Activated CD8-positive, alpha-beta memory T cell treated with anti-CD3 and anti-CD28 coated beads, Interleukin-2, amount 50 U/mL, for 1 hour (primary cell): ENCODE results near the gene ZNF516.
"Not testable (repeated sequence)": the region's sequence is repeated elsewhere in the genome, so short reads cannot be mapped to it uniquely, and the experiment has no call there.

Source experiments
- DNase-seq: peaks from one replicate; pipeline ENCODE4 v3.0.0-alpha.2; 2020; ENCODE audit errors: extremely low read depth

Gene ZNF516

DNA sequence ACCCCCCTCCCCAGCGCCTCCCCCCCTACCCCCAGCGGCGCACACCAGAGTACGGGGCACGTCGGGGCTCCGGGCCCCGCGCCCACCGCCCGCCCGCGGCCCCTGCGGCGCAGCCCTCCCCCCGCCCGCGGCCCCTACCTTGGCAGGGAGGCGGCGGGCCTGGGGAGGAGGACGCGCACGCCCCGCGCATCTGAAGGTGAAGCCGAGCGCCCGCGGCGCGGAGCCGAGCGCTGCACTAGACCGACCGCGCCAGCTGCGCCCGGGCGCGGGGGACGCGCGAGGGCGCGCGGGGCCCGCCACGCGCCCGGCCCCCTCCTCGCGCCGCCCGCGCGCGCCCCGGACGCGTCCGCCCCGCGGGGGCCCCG lies at the start of gene ZNF516:
ZNF516 (minus strand) TSS at position 237 of the 365 bp plus-strand sequence. CDS start 52,188 bp downstream, outside the sequence.
- no peak for DNase-seq

- no peak for DNase-seq
These were observed 43.8 kb upstream of the ZNF516 start for GRCh38 chr18:76538846-76539245.

DNA sequence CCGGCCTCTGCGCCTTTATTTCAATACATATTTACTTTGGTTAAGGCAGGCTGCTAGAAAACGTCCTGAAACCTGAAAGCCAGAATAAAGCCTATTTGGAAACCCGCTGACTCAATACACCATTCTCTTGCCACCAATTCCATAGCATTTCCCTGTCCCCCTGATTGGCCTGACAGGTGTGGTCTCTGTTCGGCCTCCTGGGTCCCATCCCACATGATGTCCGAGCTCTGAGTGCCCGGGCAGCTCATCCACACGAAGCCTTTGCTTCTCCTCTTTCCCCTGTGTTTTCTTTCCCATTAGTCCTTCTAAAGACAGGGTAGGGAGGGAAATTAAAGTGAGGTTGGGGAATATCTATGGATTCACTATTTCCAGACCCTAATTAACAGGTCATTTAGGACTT lies 42.6 kb upstream of the ZNF516 start:
- DNase-seq = no peak

GRCh38 chr18:76536593-76536992 lies 41.6 kb upstream of the ZNF516 start:
- not testable (repeated sequence) for DNase-seq

DNA sequence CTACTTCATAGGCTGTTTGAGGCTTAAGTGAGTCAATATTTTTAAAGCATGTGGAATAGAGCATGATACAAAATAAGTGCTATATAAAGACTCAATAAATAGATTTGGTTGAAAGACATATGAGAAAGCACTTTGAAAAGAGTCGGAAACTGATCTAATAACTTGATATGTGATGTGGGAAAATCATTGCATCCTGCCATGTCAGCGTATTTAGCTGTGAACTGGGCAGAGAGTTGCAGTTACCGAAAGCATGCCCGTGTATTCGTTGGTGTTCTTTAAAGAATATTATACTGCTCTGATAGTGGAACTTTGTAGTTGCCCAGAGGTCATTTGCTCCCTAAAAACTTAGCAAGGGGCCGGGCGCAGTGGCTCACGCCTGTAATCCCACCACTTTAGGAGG lies 37.8 kb upstream of the ZNF516 start:
- DNase-seq = no peak

DNA sequence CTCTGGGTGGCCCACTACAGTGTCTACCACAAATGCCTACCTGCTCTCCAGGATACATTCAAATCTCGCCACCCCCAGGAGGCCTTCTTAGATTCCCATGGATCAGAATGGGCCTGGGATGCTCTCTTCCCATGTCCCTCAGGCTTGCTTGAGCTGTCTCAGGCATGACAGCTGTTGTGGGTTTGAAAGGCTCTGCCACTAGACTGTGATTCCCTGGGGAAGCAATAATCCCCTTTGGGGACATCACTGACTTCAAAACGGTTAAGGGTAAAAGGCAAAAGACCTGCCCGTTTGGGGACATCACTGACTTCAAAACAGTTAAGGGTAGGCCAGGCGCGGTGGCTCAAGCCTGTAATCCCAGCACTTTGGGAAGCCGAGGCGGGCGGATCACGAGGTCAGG lies 35.8 kb upstream of the ZNF516 start:
- DNase-seq = no peak

- no peak for DNase-seq
These were observed 35.3 kb upstream of the ZNF516 start for GRCh38 chr18:76530391-76530790.

DNA sequence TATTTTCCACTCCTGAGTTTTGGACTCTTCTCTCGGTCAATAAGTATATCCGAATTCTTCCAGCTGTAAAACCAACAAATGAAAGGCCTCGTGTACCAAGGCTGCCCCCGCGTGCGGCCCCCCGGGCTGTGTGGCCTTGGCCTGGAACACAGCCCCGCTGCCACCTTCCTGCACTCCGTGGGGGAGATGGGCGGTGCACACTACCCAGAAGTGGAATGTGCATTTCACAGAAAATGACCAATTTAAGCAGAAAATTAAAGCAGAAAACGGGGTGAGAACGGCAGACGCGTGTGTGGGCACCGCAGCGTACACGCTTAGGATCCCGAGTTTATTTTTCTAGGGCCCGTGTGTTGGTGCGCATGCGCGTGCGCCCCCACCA lies 34.4 kb upstream of the ZNF516 start:
- no peak for DNase-seq

DNA sequence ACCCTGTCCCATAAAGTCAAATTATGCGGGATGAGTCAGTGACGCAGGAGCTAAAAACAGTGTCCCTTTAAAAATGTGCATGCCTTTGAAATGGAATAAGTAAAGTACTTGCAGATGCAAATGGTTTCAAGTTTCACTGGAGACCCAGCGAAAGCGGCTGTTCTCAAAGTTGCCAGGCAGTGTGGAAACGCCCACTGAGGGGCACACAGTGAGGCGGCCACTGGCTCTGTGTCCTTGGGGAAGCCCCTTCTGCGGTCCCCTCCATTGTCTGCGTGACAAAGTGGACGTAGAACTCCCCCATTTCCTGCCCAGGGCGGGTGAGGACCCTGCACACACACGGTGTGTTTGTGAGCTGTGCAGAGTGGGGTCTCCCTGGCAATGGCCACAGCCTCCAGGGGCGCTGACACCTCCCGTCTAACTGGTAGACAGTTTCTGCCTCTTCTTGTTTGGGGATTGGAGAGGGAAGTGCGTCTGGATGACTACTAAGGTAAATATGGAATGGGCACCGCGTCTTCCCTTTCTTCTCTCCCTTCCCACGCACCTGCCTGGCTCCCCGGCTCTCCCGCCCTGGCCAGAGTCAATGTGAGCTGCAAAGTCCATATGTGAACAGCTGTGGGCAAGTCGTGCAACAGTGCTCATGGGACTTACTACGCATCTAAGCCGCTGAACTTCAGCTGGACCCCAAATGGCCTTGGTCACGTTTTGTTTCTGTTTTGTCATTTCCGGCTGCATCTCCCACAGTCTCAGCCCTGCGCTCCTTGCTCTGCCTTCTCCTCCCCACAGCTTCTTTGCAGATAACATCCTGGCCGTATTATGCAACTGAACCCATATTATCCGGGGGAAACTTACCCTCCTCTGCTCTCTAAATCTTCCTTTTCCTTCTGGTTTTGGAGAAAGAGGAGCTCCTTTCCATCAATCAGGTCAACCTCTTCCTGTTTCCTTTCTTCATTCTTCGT lies 33.7 kb upstream of the ZNF516 start:
- no peak for DNase-seq

DNA sequence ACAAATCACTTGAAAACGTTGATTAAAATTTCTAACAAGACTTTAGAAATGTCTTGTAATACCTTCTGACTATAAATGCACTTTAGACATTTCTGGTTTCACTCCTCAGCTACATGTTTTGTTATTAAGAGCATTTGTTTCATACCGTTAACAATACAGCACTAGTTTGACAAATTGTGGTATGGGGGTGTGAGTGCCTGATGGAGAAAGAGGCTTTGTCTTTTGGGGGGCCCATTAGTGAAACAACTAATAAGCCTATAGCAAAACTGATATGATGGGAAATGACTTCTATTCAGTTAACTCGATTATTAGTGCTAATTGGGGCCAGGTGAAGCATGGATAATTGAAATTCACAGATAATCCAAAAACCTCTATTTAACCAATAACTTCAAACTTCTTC lies 30.9 kb upstream of the ZNF516 start:
- no peak for DNase-seq

DNA sequence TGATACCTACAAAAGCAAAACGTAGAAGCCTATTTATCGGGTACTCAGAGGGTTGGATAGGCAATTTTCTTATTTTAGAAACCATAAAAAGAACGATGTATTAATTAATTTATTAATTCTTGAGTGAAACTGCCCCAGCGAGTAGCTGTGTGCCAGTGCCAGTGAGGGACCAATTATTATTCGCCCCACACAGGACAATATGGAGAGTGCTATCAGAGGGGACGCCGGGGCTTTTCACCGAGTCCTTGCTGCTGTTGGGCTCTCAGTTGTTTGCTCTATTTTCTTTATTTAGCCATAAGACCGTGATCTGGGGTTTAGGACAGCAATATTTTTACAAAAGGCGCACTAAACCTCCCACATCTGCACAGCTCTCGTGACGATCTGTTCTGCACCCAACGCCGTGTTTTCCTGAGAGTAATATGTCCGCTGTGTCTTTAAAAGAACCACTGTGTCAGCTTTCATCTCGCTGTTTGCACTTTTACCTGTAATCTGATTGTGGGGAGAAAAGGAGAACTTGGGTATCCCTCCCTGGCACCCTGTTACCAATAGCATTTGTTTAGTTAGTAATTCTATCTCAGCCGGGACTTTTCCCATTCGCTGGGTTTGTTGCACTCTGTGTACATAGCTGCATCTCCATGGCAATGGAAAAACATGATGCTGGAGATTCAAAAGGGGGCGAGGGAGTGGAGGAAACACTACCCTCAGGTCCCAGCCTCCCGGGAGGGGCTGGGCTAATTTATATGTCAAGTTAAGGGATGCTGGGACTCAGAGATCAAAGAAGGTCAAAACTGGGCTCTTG lies 30.1 kb upstream of the ZNF516 start:
- DNase-seq = no peak

DNA sequence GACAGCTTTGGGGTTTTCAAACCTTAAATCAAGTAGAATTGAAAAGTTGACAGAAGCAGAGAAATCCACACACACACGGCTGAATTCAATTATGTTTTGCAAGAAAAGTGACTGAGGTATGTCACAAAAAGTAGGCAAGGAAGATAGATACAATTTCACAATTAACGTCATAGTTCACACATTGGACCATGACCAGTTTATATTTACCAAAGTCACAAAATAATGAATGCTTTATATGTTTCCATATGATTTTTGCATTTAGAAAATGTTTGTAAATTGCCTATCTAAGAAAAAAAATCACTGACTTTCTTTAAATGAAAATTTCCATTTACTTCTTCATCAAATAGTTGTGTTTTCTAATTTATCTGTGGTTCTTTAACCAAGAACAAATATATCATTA lies 29.4 kb upstream of the ZNF516 start:
- DNase-seq = no peak

GRCh38 chr18:76522551-76522950 lies 27.5 kb upstream of the ZNF516 start:
- no peak for DNase-seq

GRCh38 chr18:76522122-76522503 lies 27.1 kb upstream of the ZNF516 start:
- no peak for DNase-seq

DNA sequence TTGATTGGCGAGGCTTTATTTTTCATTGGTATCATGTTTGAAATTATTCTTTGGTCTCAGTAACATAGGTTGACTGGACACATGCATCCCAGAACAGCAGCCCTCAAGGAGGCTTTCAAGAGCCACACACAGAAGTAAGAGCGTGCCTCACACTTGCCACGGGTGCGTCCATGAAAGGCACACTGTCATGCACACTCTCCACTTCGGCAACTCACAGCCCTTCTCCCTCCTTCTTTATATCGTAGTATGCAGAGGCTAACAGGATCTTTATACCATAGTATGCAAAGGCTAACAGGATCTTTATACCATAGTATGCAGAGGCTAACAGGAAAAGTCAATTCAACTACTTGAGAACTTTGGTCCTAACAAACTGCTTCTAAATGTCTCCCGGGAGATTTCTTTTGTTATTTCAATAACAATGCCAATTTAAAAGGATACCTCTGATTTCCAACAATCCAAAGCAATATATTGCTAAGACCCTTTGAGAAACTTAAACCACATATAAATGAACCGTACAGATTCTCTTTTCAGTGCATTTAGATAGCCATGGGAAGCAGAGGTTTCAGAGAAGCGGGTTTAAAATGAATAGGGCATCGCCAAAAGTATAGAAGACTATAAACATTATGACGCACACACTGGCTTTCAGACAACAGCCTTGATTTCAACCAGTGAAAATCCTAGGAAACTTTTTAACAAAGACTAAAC lies 26.5 kb upstream of the ZNF516 start:
- no peak for DNase-seq

- DNase-seq = no peak
These were observed 24.0 kb upstream of the ZNF516 start for GRCh38 chr18:76518860-76519538.

GRCh38 chr18:76518123-76518859 lies 23.2 kb upstream of the ZNF516 start:
- DNase-seq = no peak

GRCh38 chr18:76515576-76515975 lies 20.5 kb upstream of the ZNF516 start:
- no peak for DNase-seq

GRCh38 chr18:76514573-76514972 lies 19.5 kb upstream of the ZNF516 start:
- DNase-seq = no peak

- no peak for DNase-seq
These were observed 12.9 kb upstream of the ZNF516 start for GRCh38 chr18:76507830-76508385.
